Measurements from ENCODE around the gene MERTK. TPM values are rescaled to one million over a fixed set of nuclear protein-coding genes. Genes with fewer than 3 reads are reported as not detected.

MERTK gene
- total and polyA plus RNA-seq, 2 donors (not counting 1 experiment from before 2014, with no cell fraction given), result 0.04 to 0.34 TPM

DNA sequence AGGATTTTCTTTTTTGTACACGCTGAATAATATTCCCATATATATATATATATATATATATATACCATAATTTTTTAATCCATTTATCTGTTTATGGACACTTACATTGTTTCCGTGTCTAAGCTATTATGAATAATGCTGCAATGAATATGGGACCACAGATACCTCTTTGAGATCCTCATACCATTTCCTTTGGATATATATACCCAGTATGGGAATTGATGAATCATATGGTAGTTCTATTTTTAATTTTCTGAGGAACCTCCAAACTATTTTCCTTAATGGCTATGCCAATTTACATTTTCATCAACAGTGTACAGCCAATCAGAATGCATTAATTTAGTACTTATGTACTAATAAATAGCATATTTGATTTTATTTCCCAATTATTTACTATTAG lies 53.1 kb downstream of the MERTK start:
- no CpG with 5 or more reads among the region's 2 CpGs for WGBS (ENCODE audit: insufficient coverage)
- H3K9me3 ChIP-seq (ENCODE audit: control extremely low read depth in 1 of 3, control insufficient read depth in 2 of 3, insufficient read depth in 1 of 3, low read length in 2 of 3), result no peaks in the 10 kb centered on the region
- no peak overlapping the region for H3K4me2 ChIP-seq (replicated peaks; ENCODE audit: low read depth, low read length, poor library complexity, severe bottlenecking)
- no peak for ATAC-seq (ENCODE audit: low read depth)
- H2AFZ ChIP-seq (ENCODE audit: insufficient read depth, low read depth, low read length, poor library complexity, severe bottlenecking), result no peak overlapping the region
- no peaks in the 10 kb centered on the region for H3K79me2 ChIP-seq (ENCODE audit: control insufficient read depth, insufficient read depth, low read length)
- no peaks in the 10 kb centered on the region for H4K20me1 ChIP-seq (ENCODE audit: control insufficient read depth, insufficient read depth, low read length, poor library complexity, severe bottlenecking)
- H3K4me1 ChIP-seq (ENCODE audit: control insufficient read depth in 2 of 2, insufficient read depth in 2 of 2, low read length in 2 of 2), result no peaks in the 10 kb centered on the region
- Mint-ChIP-seq H3K27ac (no peak overlapping the region), H3K9me3 (ENCODE audit: insufficient read depth) (no peaks in the 10 kb centered on the region), H3K4me3 (no peak overlapping the region), H3K27me3 (peaks cover 19% of the 10 kb centered on the region), H3K4me1 (no peaks in the 10 kb centered on the region)
- H3K9ac ChIP-seq (ENCODE audit: low read length), result no peak overlapping the region
- no peaks in the 10 kb centered on the region for H3K36me3 ChIP-seq (replicated peaks in 1 of 2; ENCODE audit: control extremely low read depth in 1 of 2, control insufficient read depth in 1 of 2, extremely low read depth in 1 of 2, insufficient read depth in 2 of 2, low read length in 1 of 2)
- intact Hi-C loops (cut with micrococcal nuclease), result no loop called here
- POLR2A ChIA-PET, result no interaction called here
- H3K27me3 ChIP-seq (replicated peaks in 1 of 4; ENCODE audit: control extremely low read depth in 1 of 4, control insufficient read depth in 3 of 4, insufficient read depth in 4 of 4, low read length in 3 of 4), result peaks cover 0 to 3% (median 0%) of the 10 kb centered on the region in 4 experiments
- TF ChIP-seq, protein P1, sequence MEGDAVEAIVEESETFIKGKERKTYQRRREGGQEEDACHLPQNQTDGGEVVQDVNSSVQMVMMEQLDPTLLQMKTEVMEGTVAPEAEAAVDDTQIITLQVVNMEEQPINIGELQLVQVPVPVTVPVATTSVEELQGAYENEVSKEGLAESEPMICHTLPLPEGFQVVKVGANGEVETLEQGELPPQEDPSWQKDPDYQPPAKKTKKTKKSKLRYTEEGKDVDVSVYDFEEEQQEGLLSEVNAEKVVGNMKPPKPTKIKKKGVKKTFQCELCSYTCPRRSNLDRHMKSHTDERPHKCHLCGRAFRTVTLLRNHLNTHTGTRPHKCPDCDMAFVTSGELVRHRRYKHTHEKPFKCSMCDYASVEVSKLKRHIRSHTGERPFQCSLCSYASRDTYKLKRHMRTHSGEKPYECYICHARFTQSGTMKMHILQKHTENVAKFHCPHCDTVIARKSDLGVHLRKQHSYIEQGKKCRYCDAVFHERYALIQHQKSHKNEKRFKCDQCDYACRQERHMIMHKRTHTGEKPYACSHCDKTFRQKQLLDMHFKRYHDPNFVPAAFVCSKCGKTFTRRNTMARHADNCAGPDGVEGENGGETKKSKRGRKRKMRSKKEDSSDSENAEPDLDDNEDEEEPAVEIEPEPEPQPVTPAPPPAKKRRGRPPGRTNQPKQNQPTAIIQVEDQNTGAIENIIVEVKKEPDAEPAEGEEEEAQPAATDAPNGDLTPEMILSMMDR (IDR thresholded peaks at IDR 0.05), result no peak
- TF ChIP-seq EZH2 (IDR thresholded peaks at IDR 0.05; ENCODE audit: borderline replicate concordance, insufficient read depth, low read depth, low read length, poor library complexity, severe bottlenecking), result no peak
- H3K4me3 ChIP-seq (ENCODE audit: control extremely low read depth in 1 of 5, extremely low read depth in 1 of 5, insufficient read depth in 1 of 5, low read depth in 2 of 5, low read length in 4 of 5), result no peak overlapping the region
- CTCF ChIA-PET, result no interaction called here
- no peak overlapping the region for H3K27ac ChIP-seq (ENCODE audit: low read length in 2 of 2)
- DNase-seq, result no peak

DNA sequence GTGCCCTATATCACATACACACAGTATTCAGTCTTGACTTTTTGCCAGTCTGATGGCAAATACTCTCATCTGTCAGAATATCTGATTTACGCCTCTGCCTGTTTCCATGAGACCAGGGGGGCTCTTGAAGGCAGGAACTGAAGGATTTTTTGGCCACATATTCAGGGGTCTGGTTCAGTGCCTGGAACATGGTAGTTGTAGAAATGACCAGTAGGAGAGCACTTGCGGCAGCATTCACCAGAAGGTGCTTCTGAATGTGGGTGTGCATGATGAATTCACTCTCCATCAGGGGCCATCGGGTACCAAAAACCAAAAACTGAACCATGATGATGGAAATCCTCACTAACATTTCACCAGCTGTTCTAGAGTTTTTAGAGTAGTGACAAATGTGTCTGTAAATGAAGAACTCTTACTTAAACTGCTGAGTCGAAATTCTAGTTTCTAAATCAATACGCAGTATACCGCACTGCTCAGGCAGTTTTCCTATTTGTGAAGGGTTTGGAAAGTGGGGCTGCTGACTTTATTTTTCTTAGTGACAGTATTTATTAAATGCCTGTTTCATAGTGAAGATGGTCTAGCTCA lies 54.6 kb downstream of the MERTK start:
- Histone ChIP-seq H3K9me3 (ENCODE audit: control extremely low read depth in 1 of 3, control insufficient read depth in 2 of 3, insufficient read depth in 1 of 3, low read length in 2 of 3) (no peaks in the 10 kb centered on the region), H3K9ac (ENCODE audit: low read length) (no peak overlapping the region), H3K79me2 (ENCODE audit: control insufficient read depth, insufficient read depth, low read length) (no peaks in the 10 kb centered on the region), H3K36me3 (replicated peaks in 1 of 2; ENCODE audit: control extremely low read depth in 1 of 2, control insufficient read depth in 1 of 2, extremely low read depth in 1 of 2, insufficient read depth in 2 of 2, low read length in 1 of 2) (no peaks in the 10 kb centered on the region), H3K4me2 (replicated peaks; ENCODE audit: low read depth, low read length, poor library complexity, severe bottlenecking) (no peak overlapping the region), H2AFZ (ENCODE audit: insufficient read depth, low read depth, low read length, poor library complexity, severe bottlenecking) (no peak overlapping the region), H3K4me1 (ENCODE audit: control insufficient read depth in 2 of 2, insufficient read depth in 2 of 2, low read length in 2 of 2) (no peaks in the 10 kb centered on the region), H4K20me1 (ENCODE audit: control insufficient read depth, insufficient read depth, low read length, poor library complexity, severe bottlenecking) (no peaks in the 10 kb centered on the region), H3K27me3 (replicated peaks in 1 of 4; ENCODE audit: control extremely low read depth in 1 of 4, control insufficient read depth in 3 of 4, insufficient read depth in 4 of 4, low read length in 3 of 4) (peaks cover 0 to 3% (median 0%) of the 10 kb centered on the region in 4 experiments), H3K27ac (ENCODE audit: low read length in 2 of 2) (no peak overlapping the region), H3K4me3 (ENCODE audit: control extremely low read depth in 1 of 5, extremely low read depth in 1 of 5, insufficient read depth in 1 of 5, low read depth in 2 of 5, low read length in 4 of 5) (no peak overlapping the region)
- no peak for DNase-seq
- 87% methylated on average over 3 of the region's 6 CpGs for WGBS (ENCODE audit: insufficient coverage)
- no peak overlapping the region for H3K27ac Mint-ChIP-seq
- no peaks in the 10 kb centered on the region for H3K9me3 Mint-ChIP-seq (ENCODE audit: insufficient read depth)
- ChIA-PET CTCF (no interaction called here), POLR2A (no interaction called here)
- ATAC-seq (ENCODE audit: low read depth), result no peak
- no peak overlapping the region for H3K4me3 Mint-ChIP-seq
- intact Hi-C loops (cut with micrococcal nuclease), result no loop called here
- H3K4me1 Mint-ChIP-seq, result no peaks in the 10 kb centered on the region
- TF ChIP-seq, protein P1 (IDR thresholded peaks at IDR 0.05), result no peak
- TF ChIP-seq EZH2 (IDR thresholded peaks at IDR 0.05; ENCODE audit: borderline replicate concordance, insufficient read depth, low read depth, low read length, poor library complexity, severe bottlenecking), result no peak
- H3K27me3 Mint-ChIP-seq, result peaks cover 19% of the 10 kb centered on the region
